HT-29 (cell line): ENCODE data around the gene GPC5. TPM values are rescaled to one million over a fixed set of nuclear protein-coding genes. Genes with fewer than 3 reads are reported as not detected.
"Not testable (repeated sequence)": the region's sequence is repeated elsewhere in the genome, so short reads cannot be mapped to it uniquely, and the experiment has no call there.

ENCODE experiments used
- DNase-seq: peaks from one replicate; pipeline ENCODE4 v3.0.0-alpha.2; 2015; ENCODE audit warnings: low spot score
- total RNA-seq: library from RNA; depleted of rRNA; stranded (reverse); fragments of >200 nt; shearing (Covaris generic); gene quantifications from 2 replicates; pipeline ENCODE4 v1.2.3, GENCODE V29; 2014

Gene GPC5
- total RNA-seq, 1 experiment from 2014 or later, result not detected

GRCh38 chr13:91368676-91369440 is 29.6 kb upstream of the GPC5 start:
- no peak for DNase-seq

- no peak for DNase-seq
Measured at GRCh38 chr13:91369441-91369831, 29.0 kb upstream of the GPC5 start.

- DNase-seq, result no peak
Measured at GRCh38 chr13:91370501-91370900, 27.9 kb upstream of the GPC5 start.

GRCh38 chr13:91372911-91373310 is 25.5 kb upstream of the GPC5 start:
- no peak for DNase-seq

GRCh38 chr13:91375116-91375729 is 23.2 kb upstream of the GPC5 start:
- peak; percentile 23 for DNase-seq

- DNase-seq, result peak; percentile 41
Measured at GRCh38 chr13:91381371-91381770, 17.1 kb upstream of the GPC5 start.

GRCh38 chr13:91383836-91384235 is 14.6 kb upstream of the GPC5 start:
- no peak for DNase-seq

- DNase-seq, result no peak
Measured at GRCh38 chr13:91384896-91385295, 13.5 kb upstream of the GPC5 start.

- no peak for DNase-seq
Measured at GRCh38 chr13:91389186-91389585, 9.2 kb upstream of the GPC5 start.

- DNase-seq, result no peak
Measured at GRCh38 chr13:91397595-91397994, 826 bp upstream of the GPC5 start.

GRCh38 chr13:91399189-91400062 is 1.0 kb downstream of the GPC5 start:
- no peak for DNase-seq

- no peak for DNase-seq
Measured at GRCh38 chr13:91400063-91400399, 1.6 kb downstream of the GPC5 start.

- no peak for DNase-seq
Measured at GRCh38 chr13:91400671-91401070, 2.2 kb downstream of the GPC5 start.

GRCh38 chr13:91401920-91402319 is 3.5 kb downstream of the GPC5 start:
- no peak for DNase-seq

- no peak for DNase-seq
Measured at GRCh38 chr13:91405240-91405639, 6.8 kb downstream of the GPC5 start.

- DNase-seq, result peak; percentile 87
Measured at GRCh38 chr13:91406619-91407018, 8.2 kb downstream of the GPC5 start.

- DNase-seq, result no peak
Measured at GRCh38 chr13:91408971-91409370, 10.6 kb downstream of the GPC5 start.

- not testable (repeated sequence) for DNase-seq
Measured at GRCh38 chr13:91416579-91416978, 18.2 kb downstream of the GPC5 start.

GRCh38 chr13:91417660-91418325 is 19.4 kb downstream of the GPC5 start:
- no peak for DNase-seq

- no peak for DNase-seq
Measured at GRCh38 chr13:91426913-91427312, 28.5 kb downstream of the GPC5 start.

GRCh38 chr13:91438674-91439073 is 40.3 kb downstream of the GPC5 start:
- not testable (repeated sequence) for DNase-seq

GRCh38 chr13:91450913-91451312 is 52.5 kb downstream of the GPC5 start:
- DNase-seq, result no peak
